GM13977 (cell line): ENCODE measurements around the gene OMG.
"Not testable (repeated sequence)": the region's sequence is repeated elsewhere in the genome, so short reads cannot be mapped to it uniquely, and the experiment has no call there.

ENCODE experiments used
- DNase-seq: peaks from one replicate; pipeline ENCODE4 v3.0.0; 2012; ENCODE audit warnings: low spot score
- in situ Hi-C: fragments of 300-500 bp; cut with MboI; formaldehyde crosslinking; loops from one replicate; pipeline ENCODE4 v1.12.0; 2022; ENCODE audit warnings: low sequenced_read_pairs, low pct_unique_long_range_greater_than_20kb, mixed read lengths, inconsistent platforms; ENCODE audit not compliant: unreplicated experiment
- TF ChIP-seq, protein P1 (sequence below): IDR thresholded peaks from 2 replicates; pipeline ENCODE4 v1.5.1; 2012; ENCODE audit warnings: mild to moderate bottlenecking, control low read depth; ENCODE audit not compliant: insufficient read depth; ENCODE audit errors: extremely low read depth, missing control alignments

OMG gene

DNA sequence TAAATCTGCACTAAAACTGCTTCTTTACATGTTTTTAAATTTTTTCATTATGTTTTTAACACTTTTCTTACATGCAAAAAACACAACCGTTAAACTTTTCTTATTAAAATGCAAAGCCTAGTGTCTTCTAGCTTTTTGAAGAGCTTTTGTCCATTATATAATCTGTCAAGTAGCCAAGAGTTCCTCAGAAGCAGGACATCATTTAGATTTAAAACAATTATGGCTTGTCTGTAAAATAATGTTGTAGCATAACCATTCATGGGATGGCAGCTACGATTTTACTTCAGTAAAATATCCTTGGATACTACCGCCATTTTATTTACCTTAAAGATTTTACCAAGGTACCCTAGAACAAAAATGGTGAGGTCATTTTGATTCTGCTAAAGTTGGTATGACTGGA lies 2.8 kb downstream of the OMG start:
- TF ChIP-seq, protein P1, sequence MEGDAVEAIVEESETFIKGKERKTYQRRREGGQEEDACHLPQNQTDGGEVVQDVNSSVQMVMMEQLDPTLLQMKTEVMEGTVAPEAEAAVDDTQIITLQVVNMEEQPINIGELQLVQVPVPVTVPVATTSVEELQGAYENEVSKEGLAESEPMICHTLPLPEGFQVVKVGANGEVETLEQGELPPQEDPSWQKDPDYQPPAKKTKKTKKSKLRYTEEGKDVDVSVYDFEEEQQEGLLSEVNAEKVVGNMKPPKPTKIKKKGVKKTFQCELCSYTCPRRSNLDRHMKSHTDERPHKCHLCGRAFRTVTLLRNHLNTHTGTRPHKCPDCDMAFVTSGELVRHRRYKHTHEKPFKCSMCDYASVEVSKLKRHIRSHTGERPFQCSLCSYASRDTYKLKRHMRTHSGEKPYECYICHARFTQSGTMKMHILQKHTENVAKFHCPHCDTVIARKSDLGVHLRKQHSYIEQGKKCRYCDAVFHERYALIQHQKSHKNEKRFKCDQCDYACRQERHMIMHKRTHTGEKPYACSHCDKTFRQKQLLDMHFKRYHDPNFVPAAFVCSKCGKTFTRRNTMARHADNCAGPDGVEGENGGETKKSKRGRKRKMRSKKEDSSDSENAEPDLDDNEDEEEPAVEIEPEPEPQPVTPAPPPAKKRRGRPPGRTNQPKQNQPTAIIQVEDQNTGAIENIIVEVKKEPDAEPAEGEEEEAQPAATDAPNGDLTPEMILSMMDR, result no peak
- in situ Hi-C loops, result no loop called here
- DNase-seq, result no peak

DNA sequence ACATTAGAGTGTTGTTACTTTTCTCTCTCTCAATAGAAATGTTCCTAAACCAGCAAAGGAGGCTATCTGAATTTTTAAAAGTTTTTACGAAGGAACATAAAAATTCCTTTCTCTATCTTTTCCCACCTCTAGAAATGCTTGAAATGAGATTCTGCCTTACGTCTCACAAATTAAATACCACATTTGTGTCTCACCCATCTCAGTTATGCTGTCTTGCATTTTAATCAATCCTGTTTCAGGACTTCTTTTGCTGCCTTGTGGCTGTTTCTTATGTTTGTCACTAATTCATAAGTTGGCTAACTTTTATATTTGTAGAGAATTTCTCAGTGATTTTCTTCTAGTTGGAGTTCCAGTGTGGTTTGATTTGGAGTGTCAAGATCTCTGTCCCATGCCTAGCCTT lies 3.5 kb downstream of the OMG start:
- no peak for DNase-seq
- TF ChIP-seq, protein P1, result no peak
- in situ Hi-C loops, result no loop called here

DNA sequence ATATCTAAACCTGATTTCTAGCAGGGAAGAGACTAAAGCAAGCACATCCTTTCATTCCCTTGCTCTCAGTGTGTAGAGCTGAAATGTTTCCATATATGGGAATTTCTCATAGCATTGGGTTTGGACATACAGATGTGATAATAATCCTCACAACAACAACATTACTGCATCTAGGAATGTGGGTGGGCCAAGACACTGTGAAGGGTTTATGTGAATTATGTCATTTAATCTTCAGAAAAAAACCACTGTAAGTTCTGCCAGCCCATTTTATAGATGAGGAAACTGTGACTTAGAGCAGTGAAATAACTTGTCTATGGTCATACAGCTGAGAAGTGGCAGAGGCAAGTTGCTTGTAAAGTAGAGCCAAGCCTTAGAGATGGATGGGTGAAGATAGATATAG lies 5.2 kb downstream of the OMG start:
- in situ Hi-C loops, result no loop called here
- TF ChIP-seq, protein P1, result no peak

DNA sequence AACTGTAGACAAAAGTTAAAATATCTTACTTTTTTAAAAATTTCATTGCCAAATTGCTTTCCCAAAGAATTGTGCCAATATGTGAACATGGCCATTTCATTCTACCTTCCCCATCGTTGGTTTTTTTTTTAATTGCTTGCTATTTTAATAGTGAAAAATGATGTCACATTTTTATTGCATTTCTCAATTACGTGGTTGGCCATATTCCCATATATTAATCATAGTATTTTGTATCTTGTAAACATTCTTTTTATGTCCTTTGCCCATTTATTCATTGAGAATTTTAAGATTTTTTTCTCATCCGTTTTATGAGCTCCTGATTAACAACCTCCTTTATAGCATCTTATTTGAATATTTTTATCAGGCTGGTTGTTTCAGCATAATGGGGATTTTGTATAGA lies 7.2 kb downstream of the OMG start:
- TF ChIP-seq, protein P1, result no peak
- in situ Hi-C loops, result no loop called here
- DNase-seq, result no peak

More for the DNA sequence above, 5.2 kb downstream of the OMG start:
- DNase-seq, result no peak

DNA sequence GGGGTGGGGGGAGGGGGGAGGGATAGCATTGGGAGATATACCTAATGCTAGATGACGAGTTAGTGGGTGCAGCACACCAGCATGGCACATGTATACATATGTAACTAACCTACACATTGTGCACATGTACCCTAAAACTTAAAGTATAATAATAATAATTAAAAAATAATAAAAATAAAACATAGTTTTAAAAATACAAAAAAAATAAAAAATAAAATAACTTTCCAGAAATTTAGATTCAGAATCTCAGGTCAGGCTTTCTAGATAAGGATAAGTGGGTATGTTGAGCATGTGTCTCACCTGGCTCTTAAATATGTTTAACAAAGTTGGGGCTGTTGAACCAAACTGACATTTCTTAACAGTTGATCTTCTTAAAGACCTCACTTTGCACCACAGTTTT lies 9.1 kb downstream of the OMG start:
- DNase-seq, in situ Hi-C loops: not testable (repeated sequence)

DNA sequence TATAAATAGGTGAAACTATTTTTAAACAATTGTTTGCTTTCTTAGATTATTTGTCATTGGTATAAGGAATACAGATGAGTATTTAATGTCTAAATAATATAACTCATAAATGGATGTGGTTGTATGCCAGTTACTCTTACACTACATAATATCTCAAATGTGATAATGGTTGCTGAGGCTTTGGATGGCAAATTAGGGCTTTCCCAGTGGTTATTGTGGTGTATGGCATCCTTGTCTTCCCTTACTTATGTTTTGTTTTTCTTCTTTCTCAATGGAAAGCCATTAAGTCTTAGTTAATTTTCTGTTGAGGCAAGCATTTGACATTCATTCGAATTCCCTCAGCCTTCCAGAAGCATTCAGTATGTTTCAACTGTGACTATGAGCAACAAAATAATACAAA lies 10.5 kb downstream of the OMG start:
- in situ Hi-C loops, result no loop called here
- no peak for DNase-seq
- TF ChIP-seq, protein P1, result no peak

DNA sequence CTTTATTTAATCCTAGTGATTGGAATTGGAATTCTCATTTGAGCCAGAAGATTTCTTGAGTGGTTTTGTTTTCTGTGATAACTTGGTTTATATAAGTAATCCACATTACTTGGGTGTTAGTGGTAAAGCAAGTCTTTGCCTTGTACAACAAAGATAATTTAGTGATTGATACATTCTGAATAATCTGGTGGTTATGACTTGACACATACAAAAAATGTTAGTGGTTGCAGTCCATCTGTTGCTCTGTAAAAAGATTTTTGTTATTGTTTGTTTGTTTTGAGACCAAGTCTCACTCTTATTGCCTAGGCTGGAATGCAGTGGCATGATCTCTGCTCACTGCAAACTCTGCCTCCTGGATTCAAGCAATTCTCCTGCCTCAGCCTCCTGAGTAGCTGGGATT lies 13.2 kb downstream of the OMG start:
- no peak for DNase-seq
- TF ChIP-seq, protein P1, result no peak
- in situ Hi-C loops, result no loop called here
